Prostate gland (tissue), 2 donors: Measurements from ENCODE around the gene MSMP.

Source experiments
- CTCF ChIP-seq, 4 experiments: fragments of 200-600 bp in 2 of 4; fragments of 450-650 bp in 2 of 4; sonication (generic) in 2 of 4; IDR thresholded peaks; 1 replicate in 3 of 4; 2 replicates in 1 of 4; pipeline ENCODE4 v1.5.1; 2016 to 2019; ENCODE audit warnings: antibody characterized with exemption in 4 of 4, mild to moderate bottlenecking in 2 of 4, moderate library complexity in 2 of 4
- POLR2AphosphoS5 ChIP-seq: sonication (generic); formaldehyde crosslinking; IDR thresholded peaks from one replicate; pipeline ENCODE4 v1.6.1; 2017; ENCODE audit warnings: antibody characterized with exemption

DNA sequence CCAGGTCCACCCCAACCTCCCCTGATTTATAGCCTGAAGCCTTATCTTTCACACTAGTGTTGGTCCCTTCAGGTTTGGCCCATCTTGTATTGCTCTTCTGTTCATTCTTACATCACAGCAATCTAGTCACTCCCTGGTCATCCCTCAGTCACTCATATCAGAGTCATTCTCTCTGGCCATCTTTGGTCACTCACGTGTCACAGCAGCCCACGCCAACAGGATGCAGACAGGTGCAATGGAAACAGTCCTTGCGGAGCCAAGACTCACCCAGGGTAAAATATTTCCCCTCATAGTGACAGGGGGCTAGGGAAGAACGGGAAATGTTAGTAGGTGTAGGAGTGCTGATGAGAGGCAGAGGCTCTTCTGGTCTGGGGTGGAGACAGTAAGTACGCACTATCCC is 610 bp downstream of the MSMP start:
- TF ChIP-seq CTCF (IDR thresholded peaks at IDR 0.05) (no peak), POLR2AphosphoS5 (no peak)
